T-helper 1 cell treated with Interleukin-12 subunit alpha and Interleukin-12 subunit beta and Interleukin-4 antibody, amounts not matched to agents 30 μg/mL and 1 μg/mL, for 36 hours (primary cell): ENCODE measurements around the gene SOX12.
"Not testable (repeated sequence)": the region's sequence is repeated elsewhere in the genome, so short reads cannot be mapped to it uniquely, and the experiment has no call there.

Experiments used
- H3K27ac Mint-ChIP-seq: one replicate; pipeline ENCODE4 v1.8.0; 2021; ENCODE audit warnings: mild to moderate bottlenecking, mixed read lengths
- H3K27me3 Mint-ChIP-seq: one replicate; pipeline ENCODE4 v1.8.0; 2021; ENCODE audit warnings: low read depth, mixed read lengths
- H3K36me3 Mint-ChIP-seq: one replicate; pipeline ENCODE4 v1.8.0; 2021; ENCODE audit warnings: low read depth, mixed read lengths
- H3K4me1 Mint-ChIP-seq: one replicate; pipeline ENCODE4 v1.8.0; 2021; ENCODE audit warnings: low read depth, mixed read lengths
- H3K4me3 Mint-ChIP-seq: one replicate; pipeline ENCODE4 v1.8.0; 2021; ENCODE audit warnings: mild to moderate bottlenecking, moderate library complexity, mixed read lengths
- H3K9me3 Mint-ChIP-seq: one replicate; pipeline ENCODE4 v1.8.0; 2021; ENCODE audit warnings: mixed read lengths

SOX12 gene

DNA sequence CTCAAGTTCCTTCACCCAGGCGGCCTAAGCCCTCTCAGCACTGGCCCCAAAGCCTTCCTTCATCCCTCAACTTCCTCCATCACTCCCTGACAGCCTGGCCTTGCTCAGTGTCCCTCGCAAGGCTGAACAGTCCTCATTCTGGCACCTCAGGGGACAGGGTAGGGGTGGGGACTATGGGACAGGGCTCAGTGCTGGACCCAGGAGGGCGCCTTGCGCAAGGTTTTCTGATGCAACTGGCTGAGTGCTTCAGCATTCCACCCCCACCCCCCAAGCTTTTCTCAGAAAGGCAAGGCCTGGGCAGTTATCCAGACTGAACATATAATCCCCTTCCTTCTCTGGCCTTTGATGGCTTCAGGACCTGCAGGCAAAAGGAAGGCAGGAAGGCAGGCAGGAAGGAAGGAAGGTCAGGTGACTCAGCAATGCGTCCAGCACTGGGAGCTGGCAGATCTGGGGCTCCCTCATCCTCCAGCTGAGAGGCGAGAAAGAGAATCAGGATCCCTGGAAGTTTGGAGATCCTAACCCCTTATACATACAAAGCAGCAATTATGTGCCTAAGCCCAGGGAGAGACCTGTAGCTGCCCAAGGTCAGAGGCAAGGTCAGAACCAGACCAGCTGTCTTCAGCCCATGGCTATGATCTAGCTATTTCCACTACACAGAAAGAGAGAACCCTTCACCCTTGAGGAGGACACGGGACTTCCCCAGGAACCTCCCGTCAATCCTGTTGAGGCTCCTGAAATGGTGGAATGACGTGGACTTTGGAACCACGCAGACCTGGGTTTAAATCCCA lies 46.6 kb downstream of the SOX12 start:
- peaks cover 3% of the 10 kb centered on the region for H3K36me3 Mint-ChIP-seq
- no peaks in the 10 kb centered on the region for H3K27me3 Mint-ChIP-seq
- H3K9me3 Mint-ChIP-seq, result no peaks in the 10 kb centered on the region
- H3K4me1 Mint-ChIP-seq, result peaks cover 37% of the 10 kb centered on the region
- H3K27ac Mint-ChIP-seq, result no peak overlapping the region
- H3K4me3 Mint-ChIP-seq, result no peak overlapping the region

DNA sequence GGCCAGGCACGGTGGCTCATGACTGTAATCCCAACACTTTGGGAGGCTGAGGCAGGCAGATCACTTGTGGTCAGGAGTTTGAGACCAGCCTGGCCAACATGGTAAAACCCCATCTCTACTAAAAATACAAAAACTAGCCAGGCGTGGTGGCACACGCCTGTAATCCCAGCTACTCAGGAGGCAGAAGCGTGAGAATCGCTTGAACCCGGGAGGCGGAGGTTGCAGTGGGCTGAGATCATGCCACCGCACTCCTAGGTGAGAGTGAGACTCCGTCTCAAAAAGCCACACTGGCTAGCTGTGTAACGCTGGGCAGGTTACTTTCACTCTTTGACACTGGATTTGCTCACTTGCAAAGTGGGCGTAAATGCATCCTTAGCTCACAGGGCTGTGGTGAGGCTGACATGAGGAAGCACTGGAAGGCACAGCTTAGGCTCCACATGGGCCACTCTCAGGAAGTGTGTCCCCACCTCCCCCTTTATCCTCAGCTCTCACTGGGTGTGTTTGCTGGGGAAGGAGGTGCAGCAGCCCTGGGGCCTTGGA lies 47.3 kb downstream of the SOX12 start:
- peaks cover 33% of the 10 kb centered on the region for H3K4me1 Mint-ChIP-seq
- not testable (repeated sequence) for H3K36me3 Mint-ChIP-seq, H3K4me3 Mint-ChIP-seq, H3K27ac Mint-ChIP-seq, H3K27me3 Mint-ChIP-seq, H3K9me3 Mint-ChIP-seq

DNA sequence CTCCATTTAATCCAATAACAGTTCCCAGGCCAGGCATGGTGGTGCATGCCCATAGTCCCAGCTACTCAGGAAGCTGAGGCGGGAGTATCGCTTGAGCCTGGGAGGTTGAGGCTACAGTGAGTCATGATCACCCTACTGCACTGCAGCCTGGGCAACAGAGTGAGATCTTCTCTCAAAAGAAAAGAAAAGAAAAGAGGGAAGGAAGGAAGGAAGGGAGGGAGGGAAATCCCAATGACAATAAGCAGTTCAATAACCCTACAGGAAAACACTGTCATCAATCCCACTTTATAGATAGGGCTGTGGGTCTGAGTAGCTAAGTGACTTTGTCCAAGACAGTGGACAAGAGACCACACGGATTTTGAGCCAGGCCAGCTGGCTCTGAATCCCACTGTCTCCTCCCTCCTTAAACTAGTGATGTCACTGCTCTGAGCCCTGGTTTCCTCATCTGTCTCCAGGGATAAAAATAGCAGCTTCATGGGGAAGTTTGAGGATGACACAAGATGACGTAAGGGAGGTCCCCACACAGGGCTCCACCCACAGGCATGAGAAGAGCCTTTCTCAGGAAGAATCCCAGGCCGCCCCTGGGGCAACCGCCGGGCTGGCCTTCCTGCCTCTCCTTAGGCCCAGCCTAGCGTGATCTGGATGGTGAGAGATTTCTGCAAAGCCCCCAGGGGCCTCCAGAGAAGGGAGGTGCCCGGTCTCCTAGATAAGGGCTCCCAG lies 48.0 kb downstream of the SOX12 start:
- H3K4me3 Mint-ChIP-seq, result no peak overlapping the region
- peak overlapping the region; percentile 11 for H3K27ac Mint-ChIP-seq
- no peaks in the 10 kb centered on the region for H3K9me3 Mint-ChIP-seq
- peaks cover 33% of the 10 kb centered on the region for H3K4me1 Mint-ChIP-seq
- H3K36me3 Mint-ChIP-seq, result peaks cover 3% of the 10 kb centered on the region
- no peaks in the 10 kb centered on the region for H3K27me3 Mint-ChIP-seq

DNA sequence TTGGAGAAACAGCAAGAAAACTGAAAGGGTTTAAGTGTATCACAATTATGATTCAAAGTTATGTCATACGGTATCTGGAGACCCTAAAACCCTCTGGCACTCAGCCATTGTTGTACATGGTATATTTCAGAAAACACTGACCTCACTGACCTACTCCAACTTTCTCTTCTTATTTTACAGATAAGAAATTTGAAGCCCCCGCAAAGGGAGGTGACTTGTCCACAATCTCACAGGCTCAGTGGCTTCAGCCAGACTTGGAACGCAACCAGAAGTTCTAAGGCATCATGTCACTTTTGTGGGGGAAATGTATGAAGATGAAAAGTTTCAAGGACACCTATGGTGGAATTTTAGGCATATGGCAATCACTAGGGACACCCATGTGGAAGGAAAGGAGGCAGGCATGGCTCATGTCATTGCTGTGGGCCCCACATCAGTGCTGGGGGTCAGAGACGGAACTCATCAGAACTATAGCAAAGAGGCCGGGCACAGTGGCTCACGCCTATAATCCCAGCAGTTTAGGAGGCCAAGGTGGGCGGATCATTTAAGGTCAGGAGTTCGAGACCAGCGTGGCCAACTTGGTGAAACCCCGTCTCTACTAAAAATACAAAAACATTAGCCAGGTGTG lies 50.0 kb downstream of the SOX12 start:
- Mint-ChIP-seq H3K9me3 (no peaks in the 10 kb centered on the region), H3K27ac (no peak overlapping the region), H3K4me3 (no peak overlapping the region), H3K4me1 (peaks cover 26% of the 10 kb centered on the region), H3K36me3 (no peaks in the 10 kb centered on the region), H3K27me3 (no peaks in the 10 kb centered on the region)

DNA sequence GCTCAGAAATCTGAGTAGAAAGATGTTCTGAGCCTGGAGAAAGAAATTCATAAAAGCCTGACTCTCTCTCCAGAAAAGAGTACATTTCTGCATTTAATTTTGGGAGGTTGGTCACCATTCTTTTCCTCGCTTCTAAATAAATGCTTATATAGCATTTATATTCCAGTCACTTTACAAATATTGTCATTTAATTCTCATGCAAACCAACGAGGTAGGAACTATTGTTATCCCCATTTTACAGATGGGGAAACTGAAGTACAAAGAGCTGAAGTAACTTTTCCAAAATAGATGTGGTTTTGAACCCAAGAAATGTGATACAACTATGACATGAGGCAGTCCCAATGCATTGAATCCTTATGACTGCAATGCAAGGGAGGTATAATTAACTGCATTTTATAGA lies 50.7 kb downstream of the SOX12 start:
- H3K4me1 Mint-ChIP-seq, result peaks cover 26% of the 10 kb centered on the region
- no peak overlapping the region for H3K4me3 Mint-ChIP-seq
- no peak overlapping the region for H3K27ac Mint-ChIP-seq
- H3K9me3 Mint-ChIP-seq, result no peaks in the 10 kb centered on the region
- no peaks in the 10 kb centered on the region for H3K36me3 Mint-ChIP-seq
- H3K27me3 Mint-ChIP-seq, result no peaks in the 10 kb centered on the region

DNA sequence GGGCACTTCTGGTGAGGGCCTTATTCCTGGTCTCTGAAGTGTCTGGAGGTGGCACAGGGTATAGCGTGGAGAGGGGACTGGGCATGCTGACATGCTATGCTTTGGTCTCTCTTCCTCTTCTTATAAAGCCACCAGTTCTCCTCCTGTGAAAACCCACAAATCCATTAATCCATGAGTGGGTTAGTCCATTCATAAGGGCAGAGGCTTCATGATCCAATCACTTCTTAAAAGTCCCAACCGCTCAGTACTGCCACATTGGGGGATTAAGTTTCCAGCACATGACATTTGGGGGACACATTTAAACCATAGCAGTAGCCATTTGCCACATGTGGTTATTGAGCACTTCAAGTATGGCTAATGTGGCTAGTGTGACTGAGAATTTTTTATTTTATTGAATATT lies 51.4 kb downstream of the SOX12 start:
- Mint-ChIP-seq H3K27me3 (no peaks in the 10 kb centered on the region), H3K9me3 (no peaks in the 10 kb centered on the region), H3K27ac (no peak overlapping the region), H3K36me3 (no peaks in the 10 kb centered on the region), H3K4me3 (no peak overlapping the region), H3K4me1 (peaks cover 21% of the 10 kb centered on the region)

DNA sequence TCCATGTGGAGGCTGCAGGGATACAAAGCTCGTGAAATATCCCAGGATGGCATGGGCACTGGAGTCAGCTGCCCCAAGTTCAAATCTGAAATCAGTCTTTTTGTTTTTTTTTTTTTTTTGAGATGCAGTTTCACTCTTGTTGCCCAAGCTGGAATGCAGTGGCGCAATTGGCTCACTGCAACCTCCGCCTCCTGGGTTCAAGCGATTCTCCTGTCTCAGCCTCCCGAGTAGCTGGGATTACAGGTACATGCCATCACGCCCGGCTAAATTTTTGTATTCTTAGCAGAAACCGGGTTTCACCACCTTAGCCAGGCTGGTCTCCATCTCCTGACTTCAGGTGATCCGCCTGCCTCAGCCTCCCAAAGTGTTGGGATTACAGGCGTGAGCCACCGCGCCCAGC lies 52.2 kb downstream of the SOX12 start:
- H3K4me3 Mint-ChIP-seq, H3K27ac Mint-ChIP-seq, H3K36me3 Mint-ChIP-seq, H3K9me3 Mint-ChIP-seq, H3K27me3 Mint-ChIP-seq: not testable (repeated sequence)
- peaks cover 18% of the 10 kb centered on the region for H3K4me1 Mint-ChIP-seq

DNA sequence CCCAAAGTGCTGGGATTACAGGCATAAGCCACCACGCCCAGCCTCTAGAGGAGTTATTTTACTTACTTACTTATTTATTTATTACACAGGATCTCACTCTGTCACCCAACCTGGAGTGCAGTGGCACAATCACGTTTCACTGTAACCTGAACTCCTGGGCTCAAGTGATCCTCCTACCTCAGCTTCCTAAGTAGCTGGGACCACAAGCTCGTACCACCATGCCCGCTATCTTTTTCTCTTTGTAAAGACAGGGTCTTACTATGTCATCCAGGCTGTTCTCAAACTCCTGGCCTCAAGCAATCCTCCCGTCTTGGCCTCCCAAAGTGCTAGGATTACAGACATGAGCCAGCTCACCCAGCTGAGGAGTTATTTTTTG lies 53.6 kb downstream of the SOX12 start:
- Mint-ChIP-seq H3K27me3 (no peaks in the 10 kb centered on the region), H3K36me3 (peaks cover 3% of the 10 kb centered on the region), H3K4me3 (no peak overlapping the region), H3K27ac (no peak overlapping the region), H3K4me1 (peaks cover 17% of the 10 kb centered on the region), H3K9me3 (no peaks in the 10 kb centered on the region)
